Type B pancreatic cell (in vitro differentiated cells): Measurements from ENCODE around the gene GKN2. TPM values are rescaled to one million over a fixed set of nuclear protein-coding genes. Genes with fewer than 3 reads are reported as not detected.

Experiments
- DNase-seq: peaks from one replicate; pipeline ENCODE4 v3.0.0; 2021; ENCODE audit warnings: mixed read lengths; ENCODE audit not compliant: unreplicated experiment; ENCODE audit errors: extremely low spot score
- H3K27ac Mint-ChIP-seq: 2 replicates; pipeline ENCODE4 v1.8.0; 2021; ENCODE audit warnings: mild to moderate bottlenecking, mixed read lengths
- H3K27me3 Mint-ChIP-seq: 2 replicates; pipeline ENCODE4 v1.8.0; 2021; ENCODE audit warnings: mixed read lengths
- H3K36me3 Mint-ChIP-seq: 2 replicates; pipeline ENCODE4 v1.8.0; 2021; ENCODE audit warnings: mixed read lengths
- H3K4me1 Mint-ChIP-seq: one replicate; pipeline ENCODE4 v1.8.0; 2021; ENCODE audit warnings: mixed read lengths; ENCODE audit not compliant: unreplicated experiment
- H3K4me3 Mint-ChIP-seq: 2 replicates; pipeline ENCODE4 v1.8.0; 2021; ENCODE audit warnings: mild to moderate bottlenecking, mixed read lengths
- H3K9me3 Mint-ChIP-seq: 2 replicates; pipeline ENCODE4 v1.8.0; 2021; ENCODE audit warnings: mixed read lengths
- CTCF ChIP-seq: fragments of 200-600 bp; sonication (generic); conservative IDR thresholded peaks from 2 replicates; pipeline ENCODE4 v1.5.0; 2021; ENCODE audit warnings: antibody characterized with exemption, mild to moderate bottlenecking
- total RNA-seq: library from RNA; stranded (reverse); gene quantifications from 2 replicates; pipeline ENCODE4 v1.2.1, GENCODE V29; 2021; ENCODE audit warnings: low replicate concordance

The GKN2 gene
- total RNA-seq, 1 donor from 2014 or later, result 0.92 TPM

GRCh38 chr2:68971591-68972231 lies 19.0 kb upstream of the GKN2 start:
- peaks cover 8% of the 10 kb centered on the region for H3K27me3 Mint-ChIP-seq
- H3K36me3 Mint-ChIP-seq, result no peaks in the 10 kb centered on the region
- H3K4me1 Mint-ChIP-seq, result no peaks in the 10 kb centered on the region
- no peak overlapping the region for H3K4me3 Mint-ChIP-seq
- H3K27ac Mint-ChIP-seq, result no peak overlapping the region
- H3K9me3 Mint-ChIP-seq, result no peaks in the 10 kb centered on the region
- no peak for TF ChIP-seq CTCF
- no peak for DNase-seq

- peaks cover 8% of the 10 kb centered on the region for H3K27me3 Mint-ChIP-seq
- H3K9me3 Mint-ChIP-seq, result no peaks in the 10 kb centered on the region
- no peaks in the 10 kb centered on the region for H3K4me1 Mint-ChIP-seq
- H3K27ac Mint-ChIP-seq, result no peak overlapping the region
- no peaks in the 10 kb centered on the region for H3K36me3 Mint-ChIP-seq
- no peak for TF ChIP-seq CTCF
- H3K4me3 Mint-ChIP-seq, result no peak overlapping the region
- no peak for DNase-seq
These were observed 18.0 kb upstream of the GKN2 start for GRCh38 chr2:68970566-68971265.

- no peak for TF ChIP-seq CTCF
- H3K9me3 Mint-ChIP-seq, result no peaks in the 10 kb centered on the region
- no peaks in the 10 kb centered on the region for H3K36me3 Mint-ChIP-seq
- no peaks in the 10 kb centered on the region for H3K4me1 Mint-ChIP-seq
- H3K4me3 Mint-ChIP-seq, result no peak overlapping the region
- peaks cover 3% of the 10 kb centered on the region for H3K27me3 Mint-ChIP-seq
- no peak overlapping the region for H3K27ac Mint-ChIP-seq
- no peak for DNase-seq
These were observed 17.2 kb upstream of the GKN2 start for GRCh38 chr2:68969736-68970490.

- Mint-ChIP-seq H3K4me3 (no peak overlapping the region), H3K4me1 (no peaks in the 10 kb centered on the region), H3K9me3 (no peaks in the 10 kb centered on the region), H3K27me3 (peaks cover 3% of the 10 kb centered on the region), H3K36me3 (no peaks in the 10 kb centered on the region), H3K27ac (no peak overlapping the region)
- TF ChIP-seq CTCF, result no peak
- DNase-seq, result no peak
These were observed 15.5 kb upstream of the GKN2 start for GRCh38 chr2:68968221-68968620.

- Mint-ChIP-seq H3K9me3 (no peaks in the 10 kb centered on the region), H3K27me3 (peaks cover 3% of the 10 kb centered on the region), H3K4me3 (no peak overlapping the region), H3K36me3 (no peaks in the 10 kb centered on the region), H3K4me1 (no peaks in the 10 kb centered on the region), H3K27ac (no peak overlapping the region)
- no peak for TF ChIP-seq CTCF
- no peak for DNase-seq
These were observed 11.6 kb upstream of the GKN2 start for GRCh38 chr2:68964282-68964681.
